Measurements from ENCODE around the gene ARFGAP1. TPM values are rescaled to one million over a fixed set of nuclear protein-coding genes. Genes with fewer than 3 reads are reported as not detected.
A peak's percentile ranks its signal among the peaks of the same experiment; 100 is the strongest.

ARFGAP1 gene
- total RNA-seq, 1 experiment from 2014 or later, result 88.0 TPM

- DNase-seq, result peak; percentile 92
- Histone ChIP-seq H3K36me3 (replicated peaks; ENCODE audit: control insufficient read depth, insufficient read depth, low read length) (no peaks in the 10 kb centered on the region), H3K27me3 (ENCODE audit: control insufficient read depth, insufficient read depth, low read length) (no peaks in the 10 kb centered on the region), H3K4me3 (ENCODE audit: insufficient read depth, low read depth, low read length) (peak overlapping the region; percentile 34)
Observed at GRCh38 chr20:63234693-63235398, 37.8 kb upstream of the ARFGAP1 start.

GRCh38 chr20:63235399-63235983 is 37.1 kb upstream of the ARFGAP1 start, which contains the start of gene BIRC7:
BIRC7 (plus strand) TSS chr20:63235905; CDS start chr20:63236097, 192 bp downstream.
- Histone ChIP-seq H3K36me3 (replicated peaks; ENCODE audit: control insufficient read depth, insufficient read depth, low read length) (no peaks in the 10 kb centered on the region), H3K4me3 (ENCODE audit: insufficient read depth, low read depth, low read length) (peak within 1 kb of the TSS; percentile 34), H3K27me3 (ENCODE audit: control insufficient read depth, insufficient read depth, low read length) (no peaks in the 10 kb centered on the region)
- DNase-seq, result no peak

- Histone ChIP-seq H3K36me3 (replicated peaks; ENCODE audit: control insufficient read depth, insufficient read depth, low read length) (no peaks in the 10 kb centered on the region), H3K4me3 (ENCODE audit: insufficient read depth, low read depth, low read length) (no peak overlapping the region)
- DNase-seq, result no peak
Observed at GRCh38 chr20:63236116-63236837, 36.3 kb upstream of the ARFGAP1 start.

GRCh38 chr20:63238031-63238430 is 34.6 kb upstream of the ARFGAP1 start:
- H3K4me3 ChIP-seq (ENCODE audit: insufficient read depth, low read depth, low read length), result no peak overlapping the region
- DNase-seq, result no peak
- H3K36me3 ChIP-seq (replicated peaks; ENCODE audit: control insufficient read depth, insufficient read depth, low read length), result no peaks in the 10 kb centered on the region
- H3K27me3 ChIP-seq (ENCODE audit: control insufficient read depth, insufficient read depth, low read length), result no peaks in the 10 kb centered on the region

More at GRCh38 chr20:63236116-63236837, 36.3 kb upstream of the ARFGAP1 start:
- H3K27me3 ChIP-seq (ENCODE audit: control insufficient read depth, insufficient read depth, low read length), result no peaks in the 10 kb centered on the region

GRCh38 chr20:63238514-63239125 is 34.0 kb upstream of the ARFGAP1 start:
- Histone ChIP-seq H3K36me3 (replicated peaks; ENCODE audit: control insufficient read depth, insufficient read depth, low read length) (no peaks in the 10 kb centered on the region), H3K4me3 (ENCODE audit: insufficient read depth, low read depth, low read length) (no peak overlapping the region), H3K27me3 (ENCODE audit: control insufficient read depth, insufficient read depth, low read length) (no peaks in the 10 kb centered on the region)
- no peak for DNase-seq

- Histone ChIP-seq H3K36me3 (replicated peaks; ENCODE audit: control insufficient read depth, insufficient read depth, low read length) (no peaks in the 10 kb centered on the region), H3K27me3 (ENCODE audit: control insufficient read depth, insufficient read depth, low read length) (no peaks in the 10 kb centered on the region), H3K4me3 (ENCODE audit: insufficient read depth, low read depth, low read length) (no peak overlapping the region)
- DNase-seq, result no peak
Observed at GRCh38 chr20:63239431-63239830, 33.2 kb upstream of the ARFGAP1 start.

GRCh38 chr20:63240004-63240403 is 32.6 kb upstream of the ARFGAP1 start:
- H3K4me3 ChIP-seq (ENCODE audit: insufficient read depth, low read depth, low read length), result no peak overlapping the region
- DNase-seq, result no peak
- no peaks in the 10 kb centered on the region for H3K27me3 ChIP-seq (ENCODE audit: control insufficient read depth, insufficient read depth, low read length)
- H3K36me3 ChIP-seq (replicated peaks; ENCODE audit: control insufficient read depth, insufficient read depth, low read length), result no peaks in the 10 kb centered on the region

GRCh38 chr20:63241272-63241671 is 31.3 kb upstream of the ARFGAP1 start:
- no peak for DNase-seq
- Histone ChIP-seq H3K27me3 (ENCODE audit: control insufficient read depth, insufficient read depth, low read length) (no peaks in the 10 kb centered on the region), H3K4me3 (ENCODE audit: insufficient read depth, low read depth, low read length) (no peak overlapping the region), H3K36me3 (replicated peaks; ENCODE audit: control insufficient read depth, insufficient read depth, low read length) (no peaks in the 10 kb centered on the region)

GRCh38 chr20:63242736-63243135 is 29.9 kb upstream of the ARFGAP1 start:
- no peaks in the 10 kb centered on the region for H3K36me3 ChIP-seq (replicated peaks; ENCODE audit: control insufficient read depth, insufficient read depth, low read length)
- peaks cover 5% of the 10 kb centered on the region; the same call in 1 of the 2 replicates for H3K27me3 ChIP-seq (ENCODE audit: control insufficient read depth, insufficient read depth, low read length)
- no peak for DNase-seq
- no peak overlapping the region for H3K4me3 ChIP-seq (ENCODE audit: insufficient read depth, low read depth, low read length)

- Histone ChIP-seq H3K27me3 (ENCODE audit: control insufficient read depth, insufficient read depth, low read length) (peaks cover 5% of the 10 kb centered on the region; the same call in 1 of the 2 replicates), H3K36me3 (replicated peaks; ENCODE audit: control insufficient read depth, insufficient read depth, low read length) (no peaks in the 10 kb centered on the region), H3K4me3 (ENCODE audit: insufficient read depth, low read depth, low read length) (no peak overlapping the region)
- DNase-seq, result no peak
Observed at GRCh38 chr20:63243604-63244247, 28.9 kb upstream of the ARFGAP1 start.

- Histone ChIP-seq H3K4me3 (ENCODE audit: insufficient read depth, low read depth, low read length) (no peak overlapping the region), H3K36me3 (replicated peaks; ENCODE audit: control insufficient read depth, insufficient read depth, low read length) (no peaks in the 10 kb centered on the region), H3K27me3 (ENCODE audit: control insufficient read depth, insufficient read depth, low read length) (peaks cover 5% of the 10 kb centered on the region; the same call in 1 of the 2 replicates)
- no peak for DNase-seq
Observed at GRCh38 chr20:63244468-63244867, 28.1 kb upstream of the ARFGAP1 start.

GRCh38 chr20:63246490-63247288 is 25.9 kb upstream of the ARFGAP1 start:
- peak; percentile 90 for DNase-seq
- Histone ChIP-seq H3K27me3 (ENCODE audit: control insufficient read depth, insufficient read depth, low read length) (peaks cover 5% of the 10 kb centered on the region; the same call in 1 of the 2 replicates), H3K36me3 (replicated peaks; ENCODE audit: control insufficient read depth, insufficient read depth, low read length) (no peaks in the 10 kb centered on the region), H3K4me3 (ENCODE audit: insufficient read depth, low read depth, low read length) (no peak overlapping the region)

GRCh38 chr20:63247671-63248228 is 24.9 kb upstream of the ARFGAP1 start:
- Histone ChIP-seq H3K4me3 (ENCODE audit: insufficient read depth, low read depth, low read length) (no peak overlapping the region), H3K27me3 (ENCODE audit: control insufficient read depth, insufficient read depth, low read length) (peaks cover 15% of the 10 kb centered on the region), H3K36me3 (replicated peaks; ENCODE audit: control insufficient read depth, insufficient read depth, low read length) (no peaks in the 10 kb centered on the region)
- no peak for DNase-seq
